Erythroblast (primary cell): ENCODE measurements around the gene VSIG10L.

Experiments used
- GATA1 ChIP-seq: IDR thresholded peaks from 2 replicates; pipeline ENCODE4 v1.6.1; 2011; ENCODE audit warnings: low read depth, mild to moderate bottlenecking, control low read depth, low read length, moderate library complexity
- POLR2A ChIP-seq: IDR thresholded peaks from 2 replicates; pipeline ENCODE4 v1.6.1; 2011; ENCODE audit warnings: mild to moderate bottlenecking, low read length

GRCh38 chr19:51382004-51382403 is 40.1 kb upstream of the VSIG10L start:
- TF ChIP-seq POLR2A: no peak
- TF ChIP-seq GATA1: no peak
